BLaER1 treated with 17β-estradiol and CSF1 and Interleukin-3, amounts not matched to agents 10 nM and 100 nM (cell line): ENCODE results near the gene PTPN3.

Source experiments
- H3K27ac ChIP-seq, 11 experiments: shearing (Covaris generic); formaldehyde crosslinking; 2 replicates each; pipeline ENCODE4 v1.8.1; 2022
- H3K27me3 ChIP-seq, 11 experiments: shearing (Covaris generic); formaldehyde crosslinking; 2 replicates each; pipeline ENCODE4 v1.8.1; 2022
- H3K36me3 ChIP-seq, 11 experiments: shearing (Covaris generic); formaldehyde crosslinking; 2 replicates each; pipeline ENCODE4 v1.8.1; 2022
- H3K4me1 ChIP-seq, 10 experiments: shearing (Covaris generic); formaldehyde crosslinking; 2 replicates each; pipeline ENCODE4 v1.8.1; 2022
- H3K4me2 ChIP-seq, 11 experiments: shearing (Covaris generic); formaldehyde crosslinking; 2 replicates each; pipeline ENCODE4 v1.8.1; 2022
- H3K4me3 ChIP-seq, 10 experiments: shearing (Covaris generic); formaldehyde crosslinking; 2 replicates each; pipeline ENCODE4 v1.8.1; 2022
- H3K9ac ChIP-seq, 11 experiments: shearing (Covaris generic); formaldehyde crosslinking; 2 replicates each; pipeline ENCODE4 v1.8.1; 2022
- H3K9me3 ChIP-seq, 11 experiments: shearing (Covaris generic); formaldehyde crosslinking; replicated peaks in 1 of 11; 2 replicates each; pipeline ENCODE4 v1.8.1; 2022
- H4K20me1 ChIP-seq, 11 experiments: shearing (Covaris generic); formaldehyde crosslinking; 2 replicates each; pipeline ENCODE4 v1.8.1; 2022
- Cebpa-rat ChIP-seq, 11 experiments: shearing (Covaris generic); IDR thresholded peaks; 2 replicates each; pipeline ENCODE4 v1.8.1; 2022

Gene PTPN3

GRCh38 chr9:109426626-109427402, 71.3 kb downstream of the PTPN3 start:
- H3K9ac ChIP-seq, result no peak overlapping the region
- H3K4me2 ChIP-seq, result peak overlapping the region in 6 of 11 experiments; percentile 1 to 42 (median 22); a peak in 6 of 22 replicates
- no peaks in the 10 kb centered on the region for H3K9me3 ChIP-seq
- H3K36me3 ChIP-seq, result no peaks in the 10 kb centered on the region; a peak in 1 of 22 replicates
- no peak for TF ChIP-seq Cebpa-rat (IDR thresholded peaks at IDR 0.05)
- H3K4me3 ChIP-seq, result no peak overlapping the region
- peaks cover 0 to 14% (median 0%) of the 10 kb centered on the region in 11 experiments; a peak in 2 of 22 replicates for H4K20me1 ChIP-seq
- peaks cover 0 to 53% (median 22%) of the 10 kb centered on the region in 10 experiments; a peak in 17 of 20 replicates for H3K4me1 ChIP-seq
- no peak overlapping the region for H3K27ac ChIP-seq
- H3K27me3 ChIP-seq, result peaks cover 0 to 76% (median 0%) of the 10 kb centered on the region in 11 experiments; a peak in 6 of 22 replicates

DNA sequence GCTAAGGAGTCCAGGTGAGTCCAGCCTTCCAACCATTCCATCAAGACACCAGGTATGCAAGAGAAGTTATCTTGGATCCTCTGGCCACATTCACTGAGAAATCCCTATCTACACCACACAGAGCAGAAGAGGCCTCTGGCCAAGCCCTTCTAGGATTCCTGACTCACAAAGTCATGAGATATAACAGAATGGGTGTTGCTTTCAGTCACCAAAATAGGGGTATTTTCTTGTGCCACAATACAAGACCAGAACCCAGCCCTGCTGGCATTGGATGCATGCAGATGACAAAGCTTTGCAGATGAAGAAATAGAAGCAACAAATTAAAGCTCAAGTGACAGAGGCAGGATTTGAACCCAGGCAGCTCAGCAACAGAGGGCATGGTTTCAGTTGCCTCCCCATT, 73.5 kb downstream of the PTPN3 start:
- no peaks in the 10 kb centered on the region; a peak in 1 of 22 replicates for H3K36me3 ChIP-seq
- H4K20me1 ChIP-seq, result no peaks in the 10 kb centered on the region; a peak in 1 of 22 replicates
- no peaks in the 10 kb centered on the region for H3K9me3 ChIP-seq
- no peak for TF ChIP-seq Cebpa-rat (IDR thresholded peaks at IDR 0.05)
- H3K4me2 ChIP-seq, result peak overlapping the region in 3 of 11 experiments; percentile 90 to 95 (median 91); a peak in 1 of 22 replicates
- no peak overlapping the region for H3K9ac ChIP-seq
- H3K4me3 ChIP-seq, result no peak overlapping the region
- H3K4me1 ChIP-seq, result peaks cover 5 to 70% (median 44%) of the 10 kb centered on the region in 10 experiments; a peak in 19 of 20 replicates
- H3K27ac ChIP-seq, result no peak overlapping the region
- H3K27me3 ChIP-seq, result peaks cover 0 to 80% (median 0%) of the 10 kb centered on the region in 11 experiments; a peak in 7 of 22 replicates

GRCh38 chr9:109423877-109424276, 74.2 kb downstream of the PTPN3 start:
- H4K20me1 ChIP-seq, result peaks cover 0 to 4% (median 0%) of the 10 kb centered on the region in 11 experiments; a peak in 2 of 22 replicates
- H3K36me3 ChIP-seq, result no peaks in the 10 kb centered on the region; a peak in 1 of 22 replicates
- TF ChIP-seq Cebpa-rat (IDR thresholded peaks at IDR 0.05), result no peak
- peaks cover 12 to 78% (median 51%) of the 10 kb centered on the region in 10 experiments for H3K4me1 ChIP-seq
- H3K27ac ChIP-seq, result no peak overlapping the region
- H3K9ac ChIP-seq, result no peak overlapping the region
- H3K27me3 ChIP-seq, result peaks cover 0 to 80% (median 0%) of the 10 kb centered on the region in 11 experiments; a peak in 7 of 22 replicates
- no peak overlapping the region for H3K4me3 ChIP-seq
- no peaks in the 10 kb centered on the region for H3K9me3 ChIP-seq
- peak overlapping the region in 4 of 11 experiments; percentile 84 to 95 (median 90); a peak in 7 of 22 replicates for H3K4me2 ChIP-seq

DNA sequence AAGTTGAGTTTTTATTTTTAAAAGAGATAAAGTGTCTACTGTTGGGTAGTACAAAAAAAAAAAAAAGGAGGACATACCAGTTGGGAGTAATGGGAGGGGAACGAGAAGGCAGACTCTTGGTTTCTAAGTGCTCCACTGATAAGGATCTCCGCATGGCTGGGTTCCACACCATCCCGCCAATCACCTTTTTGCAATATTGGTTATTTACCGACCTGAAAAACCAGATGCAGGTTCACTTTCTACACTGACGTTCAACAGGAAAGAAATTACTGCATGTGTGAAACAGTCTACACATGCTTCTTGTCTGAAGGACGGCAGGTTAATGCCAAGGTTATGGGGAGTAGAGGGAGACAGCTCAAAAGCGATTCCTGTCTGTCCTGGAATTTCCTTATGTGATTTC, 75.5 kb downstream of the PTPN3 start:
- Histone ChIP-seq H3K27me3 (peaks cover 0 to 81% (median 0%) of the 10 kb centered on the region in 11 experiments; a peak in 7 of 22 replicates), H3K4me3 (no peak overlapping the region), H3K9ac (0 out of 22 replicates have a peak overlapping the region, but pooled peaks of 1 of the 11 experiments have one; percentile 11), H3K27ac (no peak overlapping the region), H4K20me1 (peaks cover 0 to 13% (median 0%) of the 10 kb centered on the region in 11 experiments; a peak in 2 of 22 replicates), H3K4me2 (peak overlapping the region in 9 of 11 experiments; percentile 16 to 95 (median 89); a peak in 17 of 22 replicates), H3K4me1 (peaks cover 25 to 86% (median 64%) of the 10 kb centered on the region in 10 experiments), H3K36me3 (no peaks in the 10 kb centered on the region; a peak in 1 of 22 replicates), H3K9me3 (no peaks in the 10 kb centered on the region)
- no peak for TF ChIP-seq Cebpa-rat (IDR thresholded peaks at IDR 0.05)

DNA sequence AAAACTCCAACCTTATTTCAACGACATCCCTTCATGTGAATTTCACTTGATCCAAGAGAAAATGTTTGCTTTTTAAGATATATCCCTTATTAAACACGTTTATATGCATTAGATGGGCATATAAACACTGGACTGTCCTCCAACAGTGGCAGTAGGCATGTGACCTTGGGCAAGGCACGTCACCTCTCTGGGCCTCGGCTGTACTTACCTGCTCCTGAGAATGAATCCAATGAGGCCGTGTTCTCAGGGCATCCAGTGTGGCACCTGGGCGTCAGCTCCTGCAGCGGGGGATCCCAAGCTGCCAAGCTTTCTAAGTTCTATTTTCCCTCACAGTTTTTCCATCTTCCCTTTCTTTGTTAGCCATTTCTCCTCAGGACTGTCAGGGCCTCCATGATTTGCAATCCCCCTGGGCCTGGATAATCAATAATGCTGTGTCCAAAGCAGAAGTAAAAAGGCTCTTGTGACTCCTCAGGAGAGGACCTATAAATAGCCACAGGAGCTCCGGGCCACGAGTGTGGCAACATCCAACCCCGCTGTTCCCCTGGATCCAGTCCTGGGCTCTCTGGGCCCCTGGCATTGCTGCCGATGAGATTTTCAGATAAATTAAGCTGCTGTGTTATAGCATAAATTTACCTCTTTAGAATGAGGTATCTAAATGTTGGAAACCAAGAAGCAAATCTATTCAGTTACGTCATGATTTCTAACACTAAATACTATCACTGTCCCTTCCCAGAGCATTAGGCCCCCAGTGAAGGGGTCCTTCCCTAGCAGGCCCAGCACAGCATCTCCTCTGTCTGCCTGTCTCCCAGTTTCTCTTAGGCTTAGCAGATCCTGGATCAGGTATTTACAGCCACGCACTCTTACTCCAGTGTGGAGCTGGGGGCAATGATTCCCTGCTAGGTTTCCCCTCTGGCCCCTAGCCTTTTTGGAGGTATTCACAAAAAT, 76.8 kb downstream of the PTPN3 start:
- peaks cover 0 to 19% (median 0%) of the 10 kb centered on the region in 11 experiments; a peak in 2 of 22 replicates for H4K20me1 ChIP-seq
- H3K9ac ChIP-seq, result no peak overlapping the region
- H3K9me3 ChIP-seq, result no peaks in the 10 kb centered on the region
- TF ChIP-seq Cebpa-rat (IDR thresholded peaks at IDR 0.05), result no peak
- no peaks in the 10 kb centered on the region; a peak in 1 of 22 replicates for H3K36me3 ChIP-seq
- H3K27ac ChIP-seq, result peak overlapping the region in 3 of 11 experiments; percentile 26 to 59 (median 32); a peak in 5 of 22 replicates
- peak overlapping the region in 9 of 11 experiments; percentile 30 to 95 (median 89); a peak in 16 of 22 replicates for H3K4me2 ChIP-seq
- no peak overlapping the region for H3K4me3 ChIP-seq
- peaks cover 38 to 86% (median 71%) of the 10 kb centered on the region in 10 experiments for H3K4me1 ChIP-seq
- H3K27me3 ChIP-seq, result peaks cover 0 to 83% (median 0%) of the 10 kb centered on the region in 11 experiments; a peak in 7 of 22 replicates

DNA sequence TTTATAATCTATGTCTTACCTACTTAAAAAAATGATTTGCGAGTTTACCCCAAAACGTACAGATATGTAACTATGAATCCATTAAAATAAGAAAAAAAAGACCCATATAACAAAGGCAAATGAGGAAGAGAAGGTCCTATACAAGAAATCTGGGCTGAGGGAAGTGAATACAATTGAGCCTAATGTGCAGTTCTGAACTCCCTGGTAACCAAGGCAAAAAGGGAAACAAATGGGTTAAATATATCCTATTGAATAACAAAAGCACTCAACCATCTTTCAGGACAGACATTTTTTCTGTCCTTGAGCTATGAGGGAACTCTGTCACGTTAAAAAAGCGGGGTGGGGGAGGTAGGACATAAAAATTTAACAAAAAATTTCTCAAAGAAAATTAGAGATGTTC, 78.6 kb downstream of the PTPN3 start:
- peak overlapping the region in 4 of 10 experiments; percentile 27 to 42 (median 38); a peak in 6 of 20 replicates for H3K4me3 ChIP-seq
- H3K9me3 ChIP-seq, result no peaks in the 10 kb centered on the region
- no peaks in the 10 kb centered on the region; a peak in 1 of 22 replicates for H3K36me3 ChIP-seq
- TF ChIP-seq Cebpa-rat (IDR thresholded peaks at IDR 0.05), result no peak
- peak overlapping the region in 7 of 11 experiments; percentile 2 to 63 (median 59); a peak in 12 of 22 replicates for H3K27ac ChIP-seq
- peak overlapping the region in 3 of 11 experiments; percentile 25 to 60 (median 39); a peak in 3 of 22 replicates for H3K9ac ChIP-seq
- H4K20me1 ChIP-seq, result peaks cover 0 to 19% (median 0%) of the 10 kb centered on the region in 11 experiments; a peak in 2 of 22 replicates
- H3K4me2 ChIP-seq, result peak overlapping the region; percentile 52 to 95 (median 88); a peak in 21 of 22 replicates
- peaks cover 43 to 100% (median 86%) of the 10 kb centered on the region in 10 experiments for H3K4me1 ChIP-seq
- peaks cover 0 to 91% (median 0%) of the 10 kb centered on the region in 11 experiments; a peak in 7 of 22 replicates for H3K27me3 ChIP-seq

DNA sequence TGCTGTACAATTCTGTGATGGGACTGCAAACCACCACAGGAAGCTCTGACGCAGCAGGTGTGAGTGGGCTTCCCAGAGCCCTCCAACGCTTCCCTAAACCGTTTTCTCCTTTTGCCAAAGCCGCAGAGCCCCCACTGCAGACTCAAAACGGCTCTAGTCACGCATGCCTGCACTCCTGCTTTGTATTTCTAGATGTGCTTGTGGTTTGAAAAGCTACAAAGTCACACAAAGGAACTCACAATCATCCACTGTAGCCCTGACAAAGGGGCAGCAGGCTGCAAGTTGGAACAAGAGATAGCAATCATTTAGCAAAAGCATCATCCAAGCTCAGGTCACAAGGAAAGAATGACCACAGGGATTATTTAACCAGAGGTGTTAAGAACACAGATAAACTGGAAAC, 79.3 kb downstream of the PTPN3 start:
- Histone ChIP-seq H3K4me3 (peak overlapping the region in 5 of 10 experiments; percentile 1 to 42 (median 36); a peak in 9 of 20 replicates), H3K9ac (peak overlapping the region in 6 of 11 experiments; percentile 13 to 60 (median 44); a peak in 8 of 22 replicates), H4K20me1 (peaks cover 0 to 19% (median 0%) of the 10 kb centered on the region in 11 experiments; a peak in 2 of 22 replicates)

More for the DNA sequence above, 79.3 kb downstream of the PTPN3 start:
- Histone ChIP-seq H3K9me3 (no peaks in the 10 kb centered on the region), H3K27me3 (peaks cover 0 to 92% (median 0%) of the 10 kb centered on the region in 11 experiments; a peak in 7 of 22 replicates), H3K4me1 (peaks cover 43 to 100% (median 93%) of the 10 kb centered on the region in 10 experiments), H3K4me2 (peak overlapping the region; percentile 52 to 95 (median 88)), H3K27ac (peak overlapping the region in 7 of 11 experiments; percentile 13 to 63 (median 59); a peak in 12 of 22 replicates), H3K36me3 (no peaks in the 10 kb centered on the region)
- TF ChIP-seq Cebpa-rat (IDR thresholded peaks at IDR 0.05), result no peak
